ENCODE results near the gene POLR3F. TPM values are rescaled to one million over a fixed set of nuclear protein-coding genes. Genes with fewer than 3 reads are reported as not detected.

The POLR3F gene
- total RNA-seq, 4 donors from 2014 or later = 6.0 to 8.7 (median 6.8) TPM

GRCh38 chr20:18443886-18444285 is 23.3 kb upstream of the POLR3F start:
- intact Hi-C loops (cut with DNase I; ENCODE audit: low total_unique reads) (no loop called here), in situ Hi-C loops (cut with MboI; ENCODE audit: low sequenced_read_pairs in 4 of 4) (no loop called here)

DNA sequence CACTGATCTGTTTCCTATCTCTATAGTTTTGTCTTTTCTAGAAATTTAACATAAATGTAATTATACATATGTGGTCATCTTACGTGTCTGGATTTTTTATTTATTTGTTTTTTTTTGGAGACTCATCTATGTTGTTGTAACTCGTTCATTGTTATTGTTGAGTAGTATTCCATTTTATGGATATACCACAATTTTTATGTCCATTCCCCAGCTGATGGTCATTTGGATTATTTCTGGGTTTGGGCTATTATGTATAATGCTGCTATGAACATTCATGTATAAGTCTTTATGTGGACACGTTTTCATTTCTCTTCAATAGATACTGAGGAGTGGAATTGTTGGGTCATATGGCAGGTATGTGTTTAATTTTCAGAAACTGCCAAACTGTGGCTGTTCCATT is 10.6 kb upstream of the POLR3F start:
- no peak for TF ChIP-seq CTCF (IDR thresholded peaks at IDR 0.05 in 4 of 5, conservative IDR thresholded peaks at IDR 0.05 in 1 of 5)
- no peak for TF ChIP-seq POLR2A (IDR thresholded peaks at IDR 0.05)
- intact Hi-C loops (cut with DNase I; ENCODE audit: low total_unique reads) = no loop called here
- ATAC-seq = no peak

More at GRCh38 chr20:18443886-18444285, 23.3 kb upstream of the POLR3F start:
- no peak for TF ChIP-seq CTCF (IDR thresholded peaks at IDR 0.05 in 4 of 5, conservative IDR thresholded peaks at IDR 0.05 in 1 of 5)
- no peak for TF ChIP-seq POLR2A (IDR thresholded peaks at IDR 0.05)
- Histone ChIP-seq H3K36me3 (no peaks in the 10 kb centered on the region), H3K27ac (no peak overlapping the region), H3K9me3 (no peaks in the 10 kb centered on the region), H3K4me3 (no peak overlapping the region), H3K27me3 (no peaks in the 10 kb centered on the region), H3K4me1 (no peaks in the 10 kb centered on the region)
- no peak for ATAC-seq
- no peak for DNase-seq

DNA sequence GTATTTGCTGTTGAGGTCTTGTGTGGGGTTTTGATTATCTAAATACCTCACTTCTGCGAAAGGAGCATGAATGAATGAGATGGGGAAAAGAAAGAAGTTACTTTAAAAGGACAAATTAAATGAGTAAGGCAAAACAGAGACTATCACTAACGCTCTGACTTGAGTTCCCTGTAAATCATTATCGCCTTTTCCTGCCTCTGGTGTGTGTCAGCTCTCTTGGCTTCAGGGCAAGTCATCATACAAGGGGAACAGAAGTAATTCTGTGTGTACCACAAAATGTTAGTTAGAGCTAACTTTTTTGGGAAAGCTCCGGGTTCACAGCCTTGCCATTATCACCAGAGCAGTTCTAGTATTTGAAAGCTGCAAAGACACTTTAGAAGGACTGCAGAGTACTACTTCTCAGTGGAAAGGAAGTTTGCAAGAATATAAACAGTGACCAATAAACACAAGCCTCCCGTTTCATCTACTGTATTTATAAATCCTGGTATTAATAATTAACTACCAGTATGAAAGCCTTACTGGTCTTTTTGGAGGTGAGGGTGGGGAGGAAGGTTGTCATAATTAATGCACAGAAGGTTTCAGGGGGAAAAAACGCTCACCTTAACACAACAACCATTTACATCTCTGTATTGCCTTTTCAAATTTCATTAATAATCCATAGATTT is 1.5 kb upstream of the POLR3F start:
- Histone ChIP-seq H3K4me1 (peaks cover 19 to 21% of the 10 kb centered on the region in 2 donors), H3K4me3 (no peak overlapping the region), H3K27ac (no peak overlapping the region), H3K9me3 (no peaks in the 10 kb centered on the region), H3K36me3 (peaks cover 0 to 4% of the 10 kb centered on the region in 2 donors), H3K27me3 (no peaks in the 10 kb centered on the region)
- intact Hi-C loops (cut with DNase I; ENCODE audit: low total_unique reads) = loop anchor here (10.0 kb wide), 1 partner anchor 501 kb away; the partner anchor contains the start of genes MGME1 and SNX5
- in situ Hi-C loops (cut with MboI; ENCODE audit: low sequenced_read_pairs in 4 of 4) = loop anchor here in 1 of 4 donors (25.0 kb wide), 2 partner anchors 178 to 328 kb away; partner anchors contain the start of genes KAT14, PET117 and ZNF133
- no peak for DNase-seq
- ATAC-seq = no peak
- TF ChIP-seq POLR2A (IDR thresholded peaks at IDR 0.05) = no peak
- TF ChIP-seq CTCF (IDR thresholded peaks at IDR 0.05 in 4 of 5, conservative IDR thresholded peaks at IDR 0.05 in 1 of 5) = no peak

More for the DNA sequence above, 10.6 kb upstream of the POLR3F start:
- DNase-seq = no peak
- Histone ChIP-seq H3K4me3 (no peak overlapping the region), H3K27me3 (no peaks in the 10 kb centered on the region), H3K9me3 (no peaks in the 10 kb centered on the region), H3K36me3 (no peaks in the 10 kb centered on the region), H3K4me1 (no peaks in the 10 kb centered on the region), H3K27ac (no peak overlapping the region)
- in situ Hi-C loops (cut with MboI; ENCODE audit: low sequenced_read_pairs in 4 of 4) = loop anchor here in 1 of 4 donors (25.0 kb wide), 2 partner anchors 169 to 319 kb away; partner anchors contain the start of genes KAT14, PET117 and ZNF133

GRCh38 chr20:18466574-18466893 is 656 bp upstream of the POLR3F start:
- in situ Hi-C loops (cut with MboI; ENCODE audit: low sequenced_read_pairs in 4 of 4) (loop anchor here in 1 of 4 donors (25.0 kb wide), 2 partner anchors 179 to 329 kb away; partner anchors contain the start of genes KAT14, PET117 and ZNF133), intact Hi-C loops (cut with DNase I; ENCODE audit: low total_unique reads) (loop anchor here (10.0 kb wide), 1 partner anchor 502 kb away; the partner anchor contains the start of genes MGME1 and SNX5)
- ATAC-seq (peak; percentile 39 to 57), DNase-seq (no peak)
- no peaks in the 10 kb centered on the region for H3K27me3 ChIP-seq
- H3K36me3 ChIP-seq = peaks cover 0 to 4% of the 10 kb centered on the region in 2 donors
- TF ChIP-seq POLR2A (IDR thresholded peaks at IDR 0.05) (no peak), CTCF (IDR thresholded peaks at IDR 0.05 in 4 of 5, conservative IDR thresholded peaks at IDR 0.05 in 1 of 5) (no peak)
- peak overlapping the region; percentile 77 to 93 (median 85) for H3K27ac ChIP-seq
- peak overlapping the region; percentile 75 to 98 (median 91) for H3K4me3 ChIP-seq
- H3K9me3 ChIP-seq = no peaks in the 10 kb centered on the region
- H3K4me1 ChIP-seq = peaks cover 19 to 21% of the 10 kb centered on the region in 2 donors

Measured in gastrocnemius medialis (tissue), 4 donors.